ENCODE measurements around the gene ARL15. TPM values are rescaled to one million over a fixed set of nuclear protein-coding genes. Genes with fewer than 3 reads are reported as not detected.

Gene ARL15
- total and polyA plus RNA-seq, 4 donors: 5.0 to 24.8 (median 13.3) TPM

DNA sequence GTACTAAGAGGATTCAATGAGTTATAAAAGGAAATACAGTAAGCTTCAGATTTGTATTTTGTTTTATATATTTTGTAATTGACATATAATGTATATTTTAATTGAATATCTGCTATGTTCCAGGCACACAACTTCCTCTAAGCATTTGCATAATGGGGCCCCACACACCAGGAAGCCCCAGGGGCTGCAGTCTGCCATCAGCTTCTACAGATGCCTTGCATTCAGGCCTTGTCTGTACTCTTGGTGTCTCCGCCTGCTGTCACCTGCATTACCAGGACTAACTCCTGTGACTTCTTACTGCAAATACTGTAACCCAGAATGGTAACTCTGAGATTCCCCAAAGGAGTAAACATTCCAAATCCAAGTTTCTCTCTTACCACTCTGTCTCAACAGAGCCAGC lies 20.6 kb downstream of the ARL15 start (continued):
- TF ChIP-seq, protein P1, sequence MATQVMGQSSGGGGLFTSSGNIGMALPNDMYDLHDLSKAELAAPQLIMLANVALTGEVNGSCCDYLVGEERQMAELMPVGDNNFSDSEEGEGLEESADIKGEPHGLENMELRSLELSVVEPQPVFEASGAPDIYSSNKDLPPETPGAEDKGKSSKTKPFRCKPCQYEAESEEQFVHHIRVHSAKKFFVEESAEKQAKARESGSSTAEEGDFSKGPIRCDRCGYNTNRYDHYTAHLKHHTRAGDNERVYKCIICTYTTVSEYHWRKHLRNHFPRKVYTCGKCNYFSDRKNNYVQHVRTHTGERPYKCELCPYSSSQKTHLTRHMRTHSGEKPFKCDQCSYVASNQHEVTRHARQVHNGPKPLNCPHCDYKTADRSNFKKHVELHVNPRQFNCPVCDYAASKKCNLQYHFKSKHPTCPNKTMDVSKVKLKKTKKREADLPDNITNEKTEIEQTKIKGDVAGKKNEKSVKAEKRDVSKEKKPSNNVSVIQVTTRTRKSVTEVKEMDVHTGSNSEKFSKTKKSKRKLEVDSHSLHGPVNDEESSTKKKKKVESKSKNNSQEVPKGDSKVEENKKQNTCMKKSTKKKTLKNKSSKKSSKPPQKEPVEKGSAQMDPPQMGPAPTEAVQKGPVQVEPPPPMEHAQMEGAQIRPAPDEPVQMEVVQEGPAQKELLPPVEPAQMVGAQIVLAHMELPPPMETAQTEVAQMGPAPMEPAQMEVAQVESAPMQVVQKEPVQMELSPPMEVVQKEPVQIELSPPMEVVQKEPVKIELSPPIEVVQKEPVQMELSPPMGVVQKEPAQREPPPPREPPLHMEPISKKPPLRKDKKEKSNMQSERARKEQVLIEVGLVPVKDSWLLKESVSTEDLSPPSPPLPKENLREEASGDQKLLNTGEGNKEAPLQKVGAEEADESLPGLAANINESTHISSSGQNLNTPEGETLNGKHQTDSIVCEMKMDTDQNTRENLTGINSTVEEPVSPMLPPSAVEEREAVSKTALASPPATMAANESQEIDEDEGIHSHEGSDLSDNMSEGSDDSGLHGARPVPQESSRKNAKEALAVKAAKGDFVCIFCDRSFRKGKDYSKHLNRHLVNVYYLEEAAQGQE (IDR thresholded peaks at IDR 0.05): no peak

DNA sequence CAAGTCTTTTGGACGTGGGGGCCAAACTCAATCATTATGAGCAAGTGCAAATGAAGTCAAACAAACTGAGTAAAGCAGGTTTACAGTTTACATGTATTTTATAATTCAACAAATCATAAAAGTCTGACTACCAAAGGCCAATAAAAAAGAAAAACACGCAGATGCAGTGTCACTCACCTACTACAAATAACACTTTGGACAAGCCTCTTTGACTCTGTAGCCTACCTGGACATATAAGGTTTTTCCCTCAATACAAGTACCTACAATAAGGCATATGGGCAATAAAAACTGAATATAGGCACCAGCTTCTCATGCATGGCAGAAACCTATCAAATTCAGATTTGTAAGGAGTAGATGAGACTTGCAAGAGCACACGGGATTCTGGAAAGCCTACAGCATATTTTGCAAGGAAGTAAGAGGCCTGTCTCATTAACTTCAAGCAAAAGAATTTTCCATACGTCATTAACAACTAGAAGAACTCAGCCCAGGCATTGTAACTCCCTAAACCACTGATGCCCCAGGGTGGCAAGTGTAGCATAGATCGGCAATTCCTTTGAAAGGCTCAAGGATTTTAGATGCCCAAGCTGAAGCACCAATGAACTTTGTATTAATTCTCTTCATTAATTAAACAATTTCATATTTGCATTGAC lies 21.7 kb downstream of the ARL15 start:
- H3K4me3 ChIP-seq (ENCODE audit: low read depth in 1 of 3, low read length in 3 of 3): no peak overlapping the region
- no peak overlapping the region for H3K27ac ChIP-seq (ENCODE audit: low read depth in 1 of 2, low read length in 2 of 2)
- 89% methylated on average over 5 of the region's 5 CpGs for WGBS
- no peaks in the 10 kb centered on the region for H3K4me1 ChIP-seq (ENCODE audit: control insufficient read depth in 4 of 4, insufficient read depth in 4 of 4, low read length in 3 of 4)
- H3K9ac ChIP-seq (ENCODE audit: low read depth in 1 of 2, low read length in 2 of 2): no peak overlapping the region
- H3K36me3 ChIP-seq (ENCODE audit: control insufficient read depth in 4 of 4, insufficient read depth in 3 of 4, low read depth in 1 of 4, low read length in 3 of 4): no peaks in the 10 kb centered on the region
- DNase-seq (ENCODE audit: low spot score): no peak
- peaks cover 0 to 3% (median 2%) of the 10 kb centered on the region in 4 donors for H3K9me3 ChIP-seq (ENCODE audit: control insufficient read depth in 4 of 4, low read length in 3 of 4)
- no peaks in the 10 kb centered on the region for H3K27me3 ChIP-seq (ENCODE audit: control insufficient read depth in 4 of 4, insufficient read depth in 4 of 4, low read length in 3 of 4)
- TF ChIP-seq SP1 (IDR thresholded peaks at IDR 0.05): no peak
- no peak for TF ChIP-seq RAD21 (IDR thresholded peaks at IDR 0.05)
- no peak for TF ChIP-seq NR2F2 (IDR thresholded peaks at IDR 0.05)
- TF ChIP-seq, protein P2, sequence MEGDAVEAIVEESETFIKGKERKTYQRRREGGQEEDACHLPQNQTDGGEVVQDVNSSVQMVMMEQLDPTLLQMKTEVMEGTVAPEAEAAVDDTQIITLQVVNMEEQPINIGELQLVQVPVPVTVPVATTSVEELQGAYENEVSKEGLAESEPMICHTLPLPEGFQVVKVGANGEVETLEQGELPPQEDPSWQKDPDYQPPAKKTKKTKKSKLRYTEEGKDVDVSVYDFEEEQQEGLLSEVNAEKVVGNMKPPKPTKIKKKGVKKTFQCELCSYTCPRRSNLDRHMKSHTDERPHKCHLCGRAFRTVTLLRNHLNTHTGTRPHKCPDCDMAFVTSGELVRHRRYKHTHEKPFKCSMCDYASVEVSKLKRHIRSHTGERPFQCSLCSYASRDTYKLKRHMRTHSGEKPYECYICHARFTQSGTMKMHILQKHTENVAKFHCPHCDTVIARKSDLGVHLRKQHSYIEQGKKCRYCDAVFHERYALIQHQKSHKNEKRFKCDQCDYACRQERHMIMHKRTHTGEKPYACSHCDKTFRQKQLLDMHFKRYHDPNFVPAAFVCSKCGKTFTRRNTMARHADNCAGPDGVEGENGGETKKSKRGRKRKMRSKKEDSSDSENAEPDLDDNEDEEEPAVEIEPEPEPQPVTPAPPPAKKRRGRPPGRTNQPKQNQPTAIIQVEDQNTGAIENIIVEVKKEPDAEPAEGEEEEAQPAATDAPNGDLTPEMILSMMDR (IDR thresholded peaks at IDR 0.05; ENCODE audit: low read depth, low read length, missing input control): no peak
- TF ChIP-seq, protein P3, sequence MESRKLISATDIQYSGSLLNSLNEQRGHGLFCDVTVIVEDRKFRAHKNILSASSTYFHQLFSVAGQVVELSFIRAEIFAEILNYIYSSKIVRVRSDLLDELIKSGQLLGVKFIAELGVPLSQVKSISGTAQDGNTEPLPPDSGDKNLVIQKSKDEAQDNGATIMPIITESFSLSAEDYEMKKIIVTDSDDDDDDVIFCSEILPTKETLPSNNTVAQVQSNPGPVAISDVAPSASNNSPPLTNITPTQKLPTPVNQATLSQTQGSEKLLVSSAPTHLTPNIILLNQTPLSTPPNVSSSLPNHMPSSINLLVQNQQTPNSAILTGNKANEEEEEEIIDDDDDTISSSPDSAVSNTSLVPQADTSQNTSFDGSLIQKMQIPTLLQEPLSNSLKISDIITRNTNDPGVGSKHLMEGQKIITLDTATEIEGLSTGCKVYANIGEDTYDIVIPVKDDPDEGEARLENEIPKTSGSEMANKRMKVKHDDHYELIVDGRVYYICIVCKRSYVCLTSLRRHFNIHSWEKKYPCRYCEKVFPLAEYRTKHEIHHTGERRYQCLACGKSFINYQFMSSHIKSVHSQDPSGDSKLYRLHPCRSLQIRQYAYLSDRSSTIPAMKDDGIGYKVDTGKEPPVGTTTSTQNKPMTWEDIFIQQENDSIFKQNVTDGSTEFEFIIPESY (IDR thresholded peaks at IDR 0.05): no peak
- TF ChIP-seq FOXA1 (IDR thresholded peaks at IDR 0.05): no peak
- no peak for TF ChIP-seq RXRA (IDR thresholded peaks at IDR 0.05)
- no peak for TF ChIP-seq EGR1 (IDR thresholded peaks at IDR 0.05; ENCODE audit: low read depth in 2 of 2)
- TF ChIP-seq, protein P1 (IDR thresholded peaks at IDR 0.05): no peak
- no peak for TF ChIP-seq TAF1 (conservative IDR thresholded peaks at IDR 0.05)
- TF ChIP-seq FOXA2 (IDR thresholded peaks at IDR 0.05): no peak

Data from liver (tissue), 9 donors.